Gastroesophageal sphincter (tissue), 4 donors: ENCODE data around the gene MAGEB4. TPM values are rescaled to one million over a fixed set of nuclear protein-coding genes. Genes with fewer than 3 reads are reported as not detected.

Experiments used
- ATAC-seq: fragments of 150-250 bp; one replicate; pipeline ENCODE4 v1.9.1; 2016; ENCODE audit warnings: mild to moderate bottlenecking, moderate library complexity
- H3K27ac ChIP-seq, 4 donors: fragments of 200-600 bp; sonication (generic) in 3 of 4; 1 replicate in 3 of 4; 2 replicates in 1 of 4; pipeline ENCODE4 v1.5.1; 2016 to 2019
- H3K27me3 ChIP-seq: fragments of 200-600 bp; sonication (generic); one replicate; pipeline ENCODE4 v1.5.1; 2019
- H3K36me3 ChIP-seq, 2 donors: fragments of 200-600 bp; sonication (generic); one replicate each; pipeline ENCODE4 v1.5.1; 2019; ENCODE audit warnings: control low read depth in 1 of 2
- H3K4me1 ChIP-seq, 3 donors: fragments of 200-600 bp; sonication (generic); 1 replicate in 2 of 3; 2 replicates in 1 of 3; pipeline ENCODE4 v1.5.1; 2016 to 2019; ENCODE audit warnings: control low read depth in 2 of 3
- H3K4me3 ChIP-seq, 2 donors: fragments of 200-600 bp; sonication (generic); one replicate each; pipeline ENCODE4 v1.5.1; 2019; ENCODE audit warnings: mild to moderate bottlenecking in 1 of 2, moderate library complexity in 1 of 2
- H3K9me3 ChIP-seq, 3 donors: fragments of 200-600 bp; sonication (generic); one replicate each; pipeline ENCODE4 v1.5.1; 2017 to 2019; ENCODE audit warnings: control low read depth in 2 of 3
- CTCF ChIP-seq, 4 experiments: fragments of 200-600 bp in 2 of 4; fragments of 450-650 bp in 2 of 4; sonication (generic) in 1 of 4; IDR thresholded peaks; one replicate each; pipeline ENCODE4 v1.5.1; 2017 to 2019; ENCODE audit warnings: antibody characterized with exemption in 4 of 4, mild to moderate bottlenecking in 2 of 4, moderate library complexity in 2 of 4
- EP300 ChIP-seq: sonication (generic); formaldehyde crosslinking; IDR thresholded peaks from one replicate; pipeline ENCODE4 v1.6.1; 2017; ENCODE audit warnings: antibody characterized with exemption, mild to moderate bottlenecking
- POLR2A ChIP-seq, 2 donors: fragments of 450-650 bp; IDR thresholded peaks; one replicate each; pipeline ENCODE4 v1.6.1; 2017; ENCODE audit warnings: antibody characterized with exemption in 2 of 2, mild to moderate bottlenecking in 2 of 2, moderate library complexity in 1 of 2
- POLR2AphosphoS5 ChIP-seq: sonication (generic); formaldehyde crosslinking; IDR thresholded peaks from one replicate; pipeline ENCODE4 v1.6.1; 2017; ENCODE audit warnings: antibody characterized with exemption
- WGBS, 2 donors: methylation state at CpG; one replicate each; pipeline ENCODE4 v1.1.5; 2018; ENCODE audit warnings: low coverage in 1 of 2; 5-methylcytosine and 5-hydroxymethylcytosine counted together
- total RNA-seq, 4 donors: library from RNA; depleted of rRNA; stranded (reverse); fragments of >200 nt; gene quantifications; one replicate each; pipeline ENCODE4 v1.1.0, GENCODE V29; 2016

MAGEB4 gene
- total RNA-seq, 4 donors from 2014 or later, result not detected

DNA sequence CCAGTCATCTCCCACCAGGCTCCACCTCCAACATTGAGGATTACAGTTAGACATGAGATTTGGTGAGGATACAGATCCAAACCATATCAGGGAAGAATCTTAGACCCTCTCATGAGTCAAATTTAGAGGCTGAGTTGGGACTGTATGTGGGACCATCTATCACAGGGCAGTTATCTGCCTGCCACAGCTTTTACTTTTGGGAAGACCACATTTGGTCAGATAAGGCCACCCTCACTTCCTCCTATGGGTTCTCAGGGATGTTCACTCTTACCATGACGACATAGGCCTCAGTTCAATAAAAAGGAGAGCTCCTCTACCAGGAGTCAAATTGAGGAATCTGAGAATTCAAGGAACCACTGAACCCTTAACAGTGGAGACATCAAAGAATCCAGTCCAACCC, 24.3 kb upstream of the MAGEB4 start:
- no peaks in the 10 kb centered on the region for H3K36me3 ChIP-seq
- no peak overlapping the region for H3K4me3 ChIP-seq
- WGBS, 2 donors, result no CpG with 5 or more reads among the region's 1 CpG
- no peak for ATAC-seq
- no peak for TF ChIP-seq POLR2AphosphoS5
- no peak for TF ChIP-seq CTCF (IDR thresholded peaks at IDR 0.05)
- TF ChIP-seq POLR2A (IDR thresholded peaks at IDR 0.05), result no peak
- no peak for TF ChIP-seq EP300
- no peaks in the 10 kb centered on the region for H3K4me1 ChIP-seq
- no peak overlapping the region for H3K27ac ChIP-seq
- no peaks in the 10 kb centered on the region for H3K9me3 ChIP-seq
- no peaks in the 10 kb centered on the region for H3K27me3 ChIP-seq

GRCh38 chrX:30219372-30219771, 22.4 kb upstream of the MAGEB4 start:
- H3K27me3 ChIP-seq, result no peaks in the 10 kb centered on the region
- no peak for ATAC-seq
- H3K9me3 ChIP-seq, result no peaks in the 10 kb centered on the region
- no peak overlapping the region for H3K4me3 ChIP-seq
- 100% methylated on average over 1 of the region's 4 CpGs; no CpG with 5 or more reads in 1 of the 2 donors for WGBS, 2 donors
- no peaks in the 10 kb centered on the region for H3K36me3 ChIP-seq
- TF ChIP-seq EP300, result no peak
- no peak for TF ChIP-seq CTCF (IDR thresholded peaks at IDR 0.05)
- TF ChIP-seq POLR2A (IDR thresholded peaks at IDR 0.05), result no peak
- TF ChIP-seq POLR2AphosphoS5, result no peak
- no peaks in the 10 kb centered on the region for H3K4me1 ChIP-seq
- H3K27ac ChIP-seq, result no peak overlapping the region

DNA sequence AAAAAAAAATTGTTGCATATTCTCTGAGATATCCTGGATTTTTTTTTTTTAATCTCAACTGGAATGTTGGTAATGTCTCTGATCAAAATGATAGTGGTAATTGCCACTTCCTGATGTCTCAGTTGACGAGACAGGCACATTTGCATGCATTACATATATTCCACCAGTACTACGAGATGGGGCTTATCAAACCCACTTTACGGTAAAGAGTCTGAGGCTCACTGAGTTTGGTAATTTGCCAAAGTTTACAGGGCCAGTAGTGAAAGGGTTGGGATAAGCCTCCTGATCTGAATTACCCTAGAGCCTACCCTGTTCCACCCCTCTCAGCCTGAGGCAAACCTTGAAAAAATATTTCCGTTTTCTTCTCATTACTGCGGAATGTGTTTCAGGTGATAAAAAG, 21.1 kb upstream of the MAGEB4 start:
- 72 to 97% methylated on average over 4 to 5 of the region's 5 CpGs for WGBS, 2 donors
- no peaks in the 10 kb centered on the region for H3K9me3 ChIP-seq
- no peaks in the 10 kb centered on the region for H3K4me1 ChIP-seq
- H3K27ac ChIP-seq, result no peak overlapping the region
- no peak for TF ChIP-seq EP300
- no peak for TF ChIP-seq POLR2AphosphoS5
- TF ChIP-seq POLR2A (IDR thresholded peaks at IDR 0.05), result no peak
- no peak for TF ChIP-seq CTCF (IDR thresholded peaks at IDR 0.05)
- no peaks in the 10 kb centered on the region for H3K36me3 ChIP-seq
- H3K27me3 ChIP-seq, result no peaks in the 10 kb centered on the region
- H3K4me3 ChIP-seq, result no peak overlapping the region
- no peak for ATAC-seq

DNA sequence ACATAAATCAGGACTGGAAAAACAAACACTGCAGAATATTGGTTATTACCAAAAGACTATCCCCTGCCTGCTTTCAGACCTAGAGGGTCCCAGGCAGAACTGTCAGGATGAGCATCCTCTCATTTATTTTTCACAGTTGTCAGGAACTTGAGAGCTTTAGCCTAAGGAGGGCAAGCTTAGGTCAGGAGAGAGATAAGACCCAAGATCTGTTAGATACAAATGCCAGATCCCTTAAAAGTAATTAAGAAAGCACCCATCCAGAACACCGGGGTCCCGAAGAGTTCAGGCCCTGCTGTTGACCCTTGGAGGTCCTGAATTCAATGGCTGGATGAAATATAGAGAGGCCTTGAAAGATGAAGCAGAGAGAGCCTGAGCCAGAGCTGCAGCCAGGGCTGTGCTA, 17.3 kb upstream of the MAGEB4 start:
- no peaks in the 10 kb centered on the region for H3K4me1 ChIP-seq
- no peak for TF ChIP-seq CTCF (IDR thresholded peaks at IDR 0.05)
- no peak for TF ChIP-seq POLR2AphosphoS5
- TF ChIP-seq POLR2A (IDR thresholded peaks at IDR 0.05), result no peak
- TF ChIP-seq EP300, result no peak
- H3K9me3 ChIP-seq, result no peaks in the 10 kb centered on the region
- no peak for ATAC-seq
- H3K27me3 ChIP-seq, result no peaks in the 10 kb centered on the region
- H3K36me3 ChIP-seq, result no peaks in the 10 kb centered on the region
- no peak overlapping the region for H3K4me3 ChIP-seq
- WGBS, 2 donors, result 30 to 79% methylated on average over 2 of the region's 2 CpGs
- H3K27ac ChIP-seq, result no peak overlapping the region

DNA sequence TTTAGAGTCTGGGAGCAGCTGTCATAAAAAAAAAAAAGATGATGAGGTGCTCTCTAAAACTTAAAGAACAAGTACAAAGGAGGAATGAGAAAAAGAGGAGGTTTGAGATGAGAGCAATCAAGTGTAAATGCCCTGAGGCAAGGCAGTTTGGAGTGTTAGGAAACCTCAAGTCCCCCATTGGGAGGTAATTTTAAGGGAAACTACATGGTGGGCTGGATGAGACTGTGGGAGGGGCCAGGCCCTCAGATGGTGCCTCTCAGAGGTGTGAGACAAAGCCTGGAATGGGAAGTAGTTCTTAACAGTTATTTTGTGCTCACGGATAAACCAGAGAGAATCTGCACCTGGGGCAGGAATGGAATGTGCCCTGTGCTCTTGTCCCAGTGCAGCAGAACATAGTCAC, 13.3 kb upstream of the MAGEB4 start:
- WGBS, 2 donors, result 67% methylated on average over 1 of the region's 1 CpG; no CpG with 5 or more reads in 1 of the 2 donors
- TF ChIP-seq POLR2AphosphoS5, result no peak
- no peak for TF ChIP-seq CTCF (IDR thresholded peaks at IDR 0.05)
- TF ChIP-seq EP300, result no peak
- TF ChIP-seq POLR2A (IDR thresholded peaks at IDR 0.05), result no peak
- Histone ChIP-seq H3K9me3 (no peaks in the 10 kb centered on the region), H3K4me3 (no peak overlapping the region), H3K27me3 (no peaks in the 10 kb centered on the region), H3K36me3 (no peaks in the 10 kb centered on the region), H3K4me1 (no peaks in the 10 kb centered on the region), H3K27ac (no peak overlapping the region)
- ATAC-seq, result no peak
